Right atrium auricular region (tissue), 2 donors: ENCODE results near the gene CXCL6. TPM values are rescaled to one million over a fixed set of nuclear protein-coding genes. Genes with fewer than 3 reads are reported as not detected.

ENCODE experiments used
- DNase-seq: peaks from one replicate; pipeline ENCODE4 v3.0.0-alpha.2; 2019; ENCODE audit warnings: low spot score
- H3K27ac ChIP-seq, 2 donors: fragments of 200-600 bp; sonication (generic); 1 replicate in 1 of 2; 2 replicates in 1 of 2; pipeline ENCODE4 v1.5.1; 2016 to 2019
- H3K27me3 ChIP-seq, 2 donors: fragments of 200-600 bp; sonication (generic); one replicate each; pipeline versions ENCODE4 v1.5.1 to v1.6.0; 2017 to 2019
- H3K36me3 ChIP-seq: fragments of 200-600 bp; sonication (generic); one replicate; pipeline ENCODE4 v1.5.1; 2016
- H3K4me1 ChIP-seq, 2 donors: fragments of 200-600 bp; sonication (generic); one replicate each; pipeline versions ENCODE4 v1.5.1 to v1.6.0; 2017 to 2019
- H3K4me3 ChIP-seq, 2 donors: fragments of 200-600 bp; sonication (generic); 1 replicate in 1 of 2; 2 replicates in 1 of 2; pipeline ENCODE4 v1.5.1; 2017 to 2019; ENCODE audit warnings: mild to moderate bottlenecking in 1 of 2, moderate library complexity in 1 of 2
- H3K9me3 ChIP-seq, 2 donors: fragments of 200-600 bp; sonication (generic); one replicate each; pipeline ENCODE4 v1.5.1; 2019
- CTCF ChIP-seq, 2 donors: fragments of 200-600 bp; sonication (generic); IDR thresholded peaks; one replicate each; pipeline ENCODE4 v1.5.1; 2019; ENCODE audit warnings: antibody characterized with exemption in 2 of 2
- total RNA-seq, 2 donors: library from RNA; depleted of rRNA; stranded (reverse); fragments of >200 nt; gene quantifications; one replicate each; pipeline ENCODE4 v1.1.0, GENCODE V29; 2016

CXCL6 gene
- total RNA-seq, 2 donors from 2014 or later = 0.44 to 2.4 TPM

GRCh38 chr4:73868206-73869129 lies 32.0 kb downstream of the CXCL6 start:
- no peak for TF ChIP-seq CTCF (IDR thresholded peaks at IDR 0.05)
- Histone ChIP-seq H3K9me3 (no peaks in the 10 kb centered on the region), H3K4me1 (peaks cover 0 to 20% of the 10 kb centered on the region in 2 donors), H3K4me3 (peak overlapping the region; percentile 48 to 63), H3K27ac (peak overlapping the region; percentile 49 to 71), H3K27me3 (no peaks in the 10 kb centered on the region), H3K36me3 (no peaks in the 10 kb centered on the region)
- DNase-seq = no peak

- peaks cover 0 to 20% of the 10 kb centered on the region in 2 donors for H3K4me1 ChIP-seq
- peak within 1 kb of the TSS; percentile 49 to 71 for H3K27ac ChIP-seq
- no peak for TF ChIP-seq CTCF (IDR thresholded peaks at IDR 0.05)
- H3K4me3 ChIP-seq = peak within 1 kb of the TSS; percentile 48 to 63
- H3K27me3 ChIP-seq = no peaks in the 10 kb centered on the region
- no peaks in the 10 kb centered on the region for H3K36me3 ChIP-seq
- no peaks in the 10 kb centered on the region for H3K9me3 ChIP-seq
- DNase-seq = no peak
Measured at GRCh38 chr4:73869130-73870055, 32.9 kb downstream of the CXCL6 start, which contains the start of gene CXCL1. Gene CXCL1 (plus strand): TSS chr4:73869393. CDS start chr4:73869471, 78 bp downstream.

- Histone ChIP-seq H3K36me3 (no peaks in the 10 kb centered on the region), H3K4me3 (peak overlapping the region in 1 of 2 donors; percentile 48), H3K4me1 (peaks cover 0 to 20% of the 10 kb centered on the region in 2 donors), H3K27ac (no peak overlapping the region), H3K9me3 (no peaks in the 10 kb centered on the region), H3K27me3 (no peaks in the 10 kb centered on the region)
- no peak for DNase-seq
- TF ChIP-seq CTCF (IDR thresholded peaks at IDR 0.05) = no peak
Measured at GRCh38 chr4:73870260-73870659, 33.8 kb downstream of the CXCL6 start.

GRCh38 chr4:73870768-73871167 lies 34.3 kb downstream of the CXCL6 start:
- Histone ChIP-seq H3K9me3 (no peaks in the 10 kb centered on the region), H3K4me3 (no peak overlapping the region), H3K4me1 (peaks cover 0 to 20% of the 10 kb centered on the region in 2 donors), H3K36me3 (no peaks in the 10 kb centered on the region), H3K27ac (no peak overlapping the region), H3K27me3 (no peaks in the 10 kb centered on the region)
- DNase-seq = no peak
- no peak for TF ChIP-seq CTCF (IDR thresholded peaks at IDR 0.05)

- DNase-seq = no peak
- Histone ChIP-seq H3K4me3 (no peak overlapping the region), H3K4me1 (peaks cover 0 to 20% of the 10 kb centered on the region in 2 donors), H3K9me3 (no peaks in the 10 kb centered on the region), H3K36me3 (no peaks in the 10 kb centered on the region), H3K27me3 (no peaks in the 10 kb centered on the region), H3K27ac (no peak overlapping the region)
- TF ChIP-seq CTCF (IDR thresholded peaks at IDR 0.05) = no peak
Measured at GRCh38 chr4:73871511-73872310, 35.2 kb downstream of the CXCL6 start.
